Liver (tissue), 9 donors: Measurements from ENCODE around the gene MCTP1. TPM values are rescaled to one million over a fixed set of nuclear protein-coding genes. Genes with fewer than 3 reads are reported as not detected.

Experiments
- DNase-seq: peaks from one replicate; pipeline ENCODE4 v3.0.0-alpha.2; 2017; ENCODE audit warnings: low spot score
- H3K27ac ChIP-seq, 2 donors: one replicate each; pipeline ENCODE4 v1.7.0; 2013; ENCODE audit warnings: inconsistent platforms in 2 of 2, low read length in 2 of 2, control low read depth in 1 of 2, low read depth in 1 of 2, mild to moderate bottlenecking in 1 of 2
- H3K27me3 ChIP-seq, 4 donors: one replicate each; pipeline versions ENCODE4 v1.6.1 to v1.7.0; 2013; ENCODE audit warnings: low read length in 3 of 4, inconsistent platforms in 1 of 4, mild to moderate bottlenecking in 1 of 4, moderate library complexity in 1 of 4; ENCODE audit not compliant: control insufficient read depth in 4 of 4, insufficient read depth in 4 of 4
- H3K36me3 ChIP-seq, 4 donors: one replicate each; pipeline versions ENCODE4 v1.6.1 to v1.7.0; 2013; ENCODE audit warnings: low read length in 3 of 4, mild to moderate bottlenecking in 3 of 4, low read depth in 1 of 4, moderate library complexity in 1 of 4; ENCODE audit not compliant: control insufficient read depth in 4 of 4, insufficient read depth in 3 of 4
- H3K4me1 ChIP-seq, 4 donors: one replicate each; pipeline versions ENCODE4 v1.6.1 to v1.7.0; 2013; ENCODE audit warnings: low read length in 3 of 4, mild to moderate bottlenecking in 3 of 4, moderate library complexity in 1 of 4; ENCODE audit not compliant: control insufficient read depth in 4 of 4, insufficient read depth in 4 of 4
- H3K4me3 ChIP-seq, 3 donors: one replicate each; pipeline versions ENCODE4 v1.6.1 to v1.7.0; 2013; ENCODE audit warnings: low read length in 3 of 3, control low read depth in 1 of 3, low read depth in 1 of 3, mild to moderate bottlenecking in 1 of 3
- H3K9ac ChIP-seq, 2 donors: one replicate each; pipeline ENCODE4 v1.7.0; 2013; ENCODE audit warnings: low read length in 2 of 2, mild to moderate bottlenecking in 2 of 2, moderate library complexity in 2 of 2, control low read depth in 1 of 2, low read depth in 1 of 2
- H3K9me3 ChIP-seq, 4 donors: one replicate each; pipeline versions ENCODE4 v1.6.1 to v1.7.0; 2013; ENCODE audit warnings: low read length in 3 of 4; ENCODE audit not compliant: control insufficient read depth in 4 of 4
- EGR1 ChIP-seq, 2 donors: IDR thresholded peaks; 2 replicates each; pipeline ENCODE4 v1.6.1; 2016 to 2018; ENCODE audit warnings: antibody characterized with exemption in 2 of 2, low read depth in 2 of 2
- FOXA1 ChIP-seq: IDR thresholded peaks from 2 replicates; pipeline ENCODE4 v1.6.1; 2016; ENCODE audit warnings: antibody characterized with exemption
- FOXA2 ChIP-seq: IDR thresholded peaks from 2 replicates; pipeline ENCODE4 v1.6.1; 2016; ENCODE audit warnings: antibody characterized with exemption
- GABPA ChIP-seq, 2 donors: IDR thresholded peaks in 1 of 2; conservative IDR thresholded peaks in 1 of 2; 2 replicates each; pipeline ENCODE4 v1.6.1; 2016; ENCODE audit warnings: antibody characterized with exemption in 2 of 2, mild to moderate bottlenecking in 1 of 2, moderate library complexity in 1 of 2
- HNF4A ChIP-seq, 2 donors: conservative IDR thresholded peaks; 2 replicates each; pipeline ENCODE4 v1.6.1; 2016; ENCODE audit warnings: antibody characterized with exemption in 2 of 2, mild to moderate bottlenecking in 2 of 2
- HNF4G ChIP-seq: IDR thresholded peaks from 2 replicates; pipeline ENCODE4 v1.6.1; 2016; ENCODE audit warnings: antibody characterized with exemption
- JUND ChIP-seq, 2 donors: IDR thresholded peaks; 2 replicates each; pipeline ENCODE4 v1.6.1; 2016; ENCODE audit warnings: antibody characterized with exemption in 2 of 2
- MAX ChIP-seq: IDR thresholded peaks from 2 replicates; pipeline ENCODE4 v1.6.1; 2016; ENCODE audit warnings: antibody characterized with exemption
- NR2F2 ChIP-seq: IDR thresholded peaks from 2 replicates; pipeline ENCODE4 v1.6.1; 2016; ENCODE audit warnings: antibody characterized with exemption
- RAD21 ChIP-seq, 2 donors: IDR thresholded peaks; 2 replicates each; pipeline ENCODE4 v1.6.1; 2016; ENCODE audit warnings: antibody characterized with exemption in 2 of 2, mild to moderate bottlenecking in 2 of 2
- RXRA ChIP-seq, 2 donors: IDR thresholded peaks; 2 replicates each; pipeline ENCODE4 v1.6.1; 2017 to 2018; ENCODE audit warnings: antibody characterized with exemption in 2 of 2, mild to moderate bottlenecking in 1 of 2
- SP1 ChIP-seq: IDR thresholded peaks from 2 replicates; pipeline ENCODE4 v1.6.1; 2018; ENCODE audit warnings: antibody characterized with exemption, mild to moderate bottlenecking
- TAF1 ChIP-seq: conservative IDR thresholded peaks from 2 replicates; pipeline ENCODE4 v1.6.1; 2016; ENCODE audit warnings: antibody characterized with exemption, mild to moderate bottlenecking
- YY1 ChIP-seq: IDR thresholded peaks from 2 replicates; pipeline ENCODE4 v1.6.1; 2016; ENCODE audit warnings: antibody characterized with exemption, mild to moderate bottlenecking
- WGBS: extraction: QIAGEN DNeasy Blood & Tissue Kit; methylation state at CpG from one replicate; pipeline ENCODE4 v1.1.7; 2013; 5-methylcytosine and 5-hydroxymethylcytosine counted together
- polyA plus RNA-seq, 2 donors: library from polyadenylated mRNA; stranded (reverse) in 1 of 2; unstranded in 1 of 2; fragments of 200-250 nt in 1 of 2; fragments of >200 nt in 1 of 2; fragmentation: Nextera tagmentation in 1 of 2; extraction: Ambion mirVana in 1 of 2; gene quantifications; one replicate each; pipeline versions ENCODE4 v1.2.1 to v1.2.3, GENCODE V29; 2013 to 2015
- total RNA-seq, 2 donors: library from RNA; depleted of rRNA; stranded (reverse); fragments of >200 nt; gene quantifications; one replicate each; pipeline ENCODE4 v1.2.3, GENCODE V29; 2014
- TF ChIP-seq, protein P1 (sequence below): IDR thresholded peaks from 2 replicates; pipeline ENCODE4 v1.6.1; 2016; ENCODE audit warnings: antibody characterized with exemption, mild to moderate bottlenecking
- TF ChIP-seq, protein P2 (sequence below): fragments of 150-350 bp; IDR thresholded peaks from 2 replicates; pipeline ENCODE4 v1.5.1; 2017; ENCODE audit warnings: improper control_type of control experiment, low read depth, low read length; ENCODE audit not compliant: missing input control
- TF ChIP-seq, protein P3 (sequence below): IDR thresholded peaks from 2 replicates; pipeline ENCODE4 v1.6.1; 2016; ENCODE audit warnings: antibody characterized with exemption
- TF ChIP-seq, protein P4 (sequence below): IDR thresholded peaks from 2 replicates; pipeline ENCODE4 v1.6.1; 2016; ENCODE audit warnings: antibody characterized with exemption
- donor health status: healthy.
- donor health status: healthy.
- donor health status: healthy.
- donor health status: healthy.
- donor health status: healthy.

The MCTP1 gene
- total and polyA plus RNA-seq, 4 donors, result 0.67 to 7.6 (median 4.3) TPM

GRCh38 chr5:95296291-95296690 is 11.4 kb upstream of the MCTP1 start:
- Histone ChIP-seq H3K36me3 (no peaks in the 10 kb centered on the region), H3K9ac (no peak overlapping the region), H3K9me3 (no peaks in the 10 kb centered on the region), H3K27ac (no peak overlapping the region), H3K4me1 (no peaks in the 10 kb centered on the region), H3K4me3 (no peak overlapping the region), H3K27me3 (peaks cover 0 to 4% (median 0%) of the 10 kb centered on the region in 4 donors)
- TF ChIP-seq HNF4A (conservative IDR thresholded peaks at IDR 0.05), result no peak
- no peak for TF ChIP-seq TAF1
- no peak for TF ChIP-seq HNF4G
- TF ChIP-seq, protein P1, sequence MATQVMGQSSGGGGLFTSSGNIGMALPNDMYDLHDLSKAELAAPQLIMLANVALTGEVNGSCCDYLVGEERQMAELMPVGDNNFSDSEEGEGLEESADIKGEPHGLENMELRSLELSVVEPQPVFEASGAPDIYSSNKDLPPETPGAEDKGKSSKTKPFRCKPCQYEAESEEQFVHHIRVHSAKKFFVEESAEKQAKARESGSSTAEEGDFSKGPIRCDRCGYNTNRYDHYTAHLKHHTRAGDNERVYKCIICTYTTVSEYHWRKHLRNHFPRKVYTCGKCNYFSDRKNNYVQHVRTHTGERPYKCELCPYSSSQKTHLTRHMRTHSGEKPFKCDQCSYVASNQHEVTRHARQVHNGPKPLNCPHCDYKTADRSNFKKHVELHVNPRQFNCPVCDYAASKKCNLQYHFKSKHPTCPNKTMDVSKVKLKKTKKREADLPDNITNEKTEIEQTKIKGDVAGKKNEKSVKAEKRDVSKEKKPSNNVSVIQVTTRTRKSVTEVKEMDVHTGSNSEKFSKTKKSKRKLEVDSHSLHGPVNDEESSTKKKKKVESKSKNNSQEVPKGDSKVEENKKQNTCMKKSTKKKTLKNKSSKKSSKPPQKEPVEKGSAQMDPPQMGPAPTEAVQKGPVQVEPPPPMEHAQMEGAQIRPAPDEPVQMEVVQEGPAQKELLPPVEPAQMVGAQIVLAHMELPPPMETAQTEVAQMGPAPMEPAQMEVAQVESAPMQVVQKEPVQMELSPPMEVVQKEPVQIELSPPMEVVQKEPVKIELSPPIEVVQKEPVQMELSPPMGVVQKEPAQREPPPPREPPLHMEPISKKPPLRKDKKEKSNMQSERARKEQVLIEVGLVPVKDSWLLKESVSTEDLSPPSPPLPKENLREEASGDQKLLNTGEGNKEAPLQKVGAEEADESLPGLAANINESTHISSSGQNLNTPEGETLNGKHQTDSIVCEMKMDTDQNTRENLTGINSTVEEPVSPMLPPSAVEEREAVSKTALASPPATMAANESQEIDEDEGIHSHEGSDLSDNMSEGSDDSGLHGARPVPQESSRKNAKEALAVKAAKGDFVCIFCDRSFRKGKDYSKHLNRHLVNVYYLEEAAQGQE, result no peak
- TF ChIP-seq, protein P2, sequence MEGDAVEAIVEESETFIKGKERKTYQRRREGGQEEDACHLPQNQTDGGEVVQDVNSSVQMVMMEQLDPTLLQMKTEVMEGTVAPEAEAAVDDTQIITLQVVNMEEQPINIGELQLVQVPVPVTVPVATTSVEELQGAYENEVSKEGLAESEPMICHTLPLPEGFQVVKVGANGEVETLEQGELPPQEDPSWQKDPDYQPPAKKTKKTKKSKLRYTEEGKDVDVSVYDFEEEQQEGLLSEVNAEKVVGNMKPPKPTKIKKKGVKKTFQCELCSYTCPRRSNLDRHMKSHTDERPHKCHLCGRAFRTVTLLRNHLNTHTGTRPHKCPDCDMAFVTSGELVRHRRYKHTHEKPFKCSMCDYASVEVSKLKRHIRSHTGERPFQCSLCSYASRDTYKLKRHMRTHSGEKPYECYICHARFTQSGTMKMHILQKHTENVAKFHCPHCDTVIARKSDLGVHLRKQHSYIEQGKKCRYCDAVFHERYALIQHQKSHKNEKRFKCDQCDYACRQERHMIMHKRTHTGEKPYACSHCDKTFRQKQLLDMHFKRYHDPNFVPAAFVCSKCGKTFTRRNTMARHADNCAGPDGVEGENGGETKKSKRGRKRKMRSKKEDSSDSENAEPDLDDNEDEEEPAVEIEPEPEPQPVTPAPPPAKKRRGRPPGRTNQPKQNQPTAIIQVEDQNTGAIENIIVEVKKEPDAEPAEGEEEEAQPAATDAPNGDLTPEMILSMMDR, result no peak
- TF ChIP-seq MAX, result no peak
- no peak for TF ChIP-seq YY1
- no peak for TF ChIP-seq FOXA1
- no peak for TF ChIP-seq GABPA (IDR thresholded peaks at IDR 0.05 in 1 of 2, conservative IDR thresholded peaks at IDR 0.05 in 1 of 2)
- TF ChIP-seq FOXA2, result no peak
- TF ChIP-seq JUND (IDR thresholded peaks at IDR 0.05), result no peak
- TF ChIP-seq, protein P3, sequence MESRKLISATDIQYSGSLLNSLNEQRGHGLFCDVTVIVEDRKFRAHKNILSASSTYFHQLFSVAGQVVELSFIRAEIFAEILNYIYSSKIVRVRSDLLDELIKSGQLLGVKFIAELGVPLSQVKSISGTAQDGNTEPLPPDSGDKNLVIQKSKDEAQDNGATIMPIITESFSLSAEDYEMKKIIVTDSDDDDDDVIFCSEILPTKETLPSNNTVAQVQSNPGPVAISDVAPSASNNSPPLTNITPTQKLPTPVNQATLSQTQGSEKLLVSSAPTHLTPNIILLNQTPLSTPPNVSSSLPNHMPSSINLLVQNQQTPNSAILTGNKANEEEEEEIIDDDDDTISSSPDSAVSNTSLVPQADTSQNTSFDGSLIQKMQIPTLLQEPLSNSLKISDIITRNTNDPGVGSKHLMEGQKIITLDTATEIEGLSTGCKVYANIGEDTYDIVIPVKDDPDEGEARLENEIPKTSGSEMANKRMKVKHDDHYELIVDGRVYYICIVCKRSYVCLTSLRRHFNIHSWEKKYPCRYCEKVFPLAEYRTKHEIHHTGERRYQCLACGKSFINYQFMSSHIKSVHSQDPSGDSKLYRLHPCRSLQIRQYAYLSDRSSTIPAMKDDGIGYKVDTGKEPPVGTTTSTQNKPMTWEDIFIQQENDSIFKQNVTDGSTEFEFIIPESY, result no peak
- TF ChIP-seq, protein P4, sequence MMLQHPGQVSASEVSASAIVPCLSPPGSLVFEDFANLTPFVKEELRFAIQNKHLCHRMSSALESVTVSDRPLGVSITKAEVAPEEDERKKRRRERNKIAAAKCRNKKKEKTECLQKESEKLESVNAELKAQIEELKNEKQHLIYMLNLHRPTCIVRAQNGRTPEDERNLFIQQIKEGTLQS, result no peak
- TF ChIP-seq EGR1 (IDR thresholded peaks at IDR 0.05; ENCODE audit: low read depth in 2 of 2), result no peak
- TF ChIP-seq NR2F2, result no peak
- no peak for TF ChIP-seq SP1
- DNase-seq, result no peak
- WGBS, result 88% methylated on average over 2 of the region's 2 CpGs

DNA sequence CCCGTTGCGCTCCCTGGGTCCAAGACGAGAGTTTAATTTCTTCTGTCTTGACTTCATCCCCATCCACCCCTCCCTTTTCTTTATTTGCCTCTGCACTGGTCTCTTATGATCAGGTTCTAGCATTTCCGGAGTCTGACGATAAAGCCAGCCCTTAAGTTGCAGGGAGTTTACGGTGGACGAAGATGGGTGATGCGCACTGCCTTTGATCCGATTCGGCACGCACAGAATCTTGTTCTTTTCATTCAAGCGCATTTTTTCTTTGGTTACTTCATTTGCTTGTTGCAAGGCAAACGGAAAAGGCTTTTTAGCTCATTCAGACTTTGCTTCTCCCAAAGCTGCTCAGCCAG is 488 bp upstream of the MCTP1 start:
- WGBS, result 7% methylated on average over 13 of the region's 13 CpGs
- Histone ChIP-seq H3K4me3 (peak overlapping the region in 1 of 3 donors; percentile 86), H3K27ac (no peak overlapping the region), H3K4me1 (peaks cover 15 to 20% (median 17%) of the 10 kb centered on the region in 4 donors), H3K9me3 (no peaks in the 10 kb centered on the region), H3K9ac (no peak overlapping the region), H3K36me3 (no peaks in the 10 kb centered on the region), H3K27me3 (peaks cover 4 to 27% (median 8%) of the 10 kb centered on the region in 4 donors)
- no peak for DNase-seq
- TF ChIP-seq, protein P3, result no peak
- TF ChIP-seq SP1 (no peak), RAD21 (IDR thresholded peaks at IDR 0.05) (no peak), MAX (no peak), HNF4A (conservative IDR thresholded peaks at IDR 0.05) (no peak), HNF4G (no peak), NR2F2 (no peak), RXRA (IDR thresholded peaks at IDR 0.05) (no peak), FOXA1 (no peak), YY1 (no peak), GABPA (IDR thresholded peaks at IDR 0.05 in 1 of 2, conservative IDR thresholded peaks at IDR 0.05 in 1 of 2) (no peak), FOXA2 (no peak), JUND (IDR thresholded peaks at IDR 0.05) (no peak), EGR1 (IDR thresholded peaks at IDR 0.05; ENCODE audit: low read depth in 2 of 2) (no peak), TAF1 (no peak)
- TF ChIP-seq, protein P4, result no peak
- TF ChIP-seq, protein P2, result no peak
